IMR-90 (cell line): ENCODE measurements around the gene FA2H. TPM values are rescaled to one million over a fixed set of nuclear protein-coding genes. Genes with fewer than 3 reads are reported as not detected.

Experiments used
- ATAC-seq: fragments of 200-7000 bp; cut with Tn5 transposase; 2 replicates; pipeline ENCODE4 v1.9.1; 2020; ENCODE audit warnings: low read depth, mild to moderate bottlenecking, moderate library complexity
- BruUV-seq: library from RNA; stranded (reverse); fragments of 400-500 nt; replicated peaks from 2 replicates; lab custom pipeline; 2021; lab: Mats Ljungman, UMichigan
- CTCF ChIA-PET: fragments of 300-600 bp; formaldehyde crosslinking; extraction: SDS; loops from one replicate; lab custom pipeline; 2021; ENCODE audit warnings: antibody characterized with exemption; lab: Yijun Ruan, JAX
- POLR2A ChIA-PET: fragments of 300-600 bp; sonication (Branson Sonifier 250); formaldehyde crosslinking; loops from one replicate; lab custom pipeline; 2022; ENCODE audit warnings: antibody characterized with exemption; ENCODE audit not compliant: unreplicated experiment; lab: Charles Lee
- DNase-seq: peaks from one replicate; pipeline ENCODE4 v3.0.0; 2013
- H2AFZ ChIP-seq: replicated peaks from 2 replicates; pipeline ENCODE3; 2013; ENCODE audit warnings: low read length, mild to moderate bottlenecking; ENCODE audit not compliant: poor library complexity
- H2AK5ac ChIP-seq: 2 replicates; pipeline ENCODE4 v1.6.1; 2013; ENCODE audit warnings: low read depth, low read length, inconsistent platforms
- H2AK9ac ChIP-seq: replicated peaks from 2 replicates; pipeline ENCODE3; 2013; ENCODE audit warnings: mild to moderate bottlenecking, low read depth, low read length, moderate library complexity; ENCODE audit not compliant: poor library complexity
- H2BK120ac ChIP-seq: 2 replicates; pipeline ENCODE4 v1.6.1; 2013; ENCODE audit warnings: low read depth, low read length, inconsistent platforms
- H2BK15ac ChIP-seq: 3 replicates; pipeline ENCODE4 v1.6.1; 2013; ENCODE audit warnings: low read depth, low read length, inconsistent platforms
- H2BK20ac ChIP-seq: 2 replicates; pipeline ENCODE4 v1.6.1; 2013; ENCODE audit warnings: low read depth, mild to moderate bottlenecking, inconsistent platforms, low read length, moderate library complexity
- H2BK5ac ChIP-seq: 2 replicates; pipeline ENCODE4 v1.6.1; 2013; ENCODE audit warnings: mild to moderate bottlenecking, low read depth, low read length, inconsistent platforms; ENCODE audit not compliant: poor library complexity, severe bottlenecking
- H3K14ac ChIP-seq: replicated peaks from 2 replicates; pipeline ENCODE4 v1.6.1; 2013; ENCODE audit warnings: low read depth, low read length, inconsistent platforms
- H3K18ac ChIP-seq: 2 replicates; pipeline ENCODE4 v1.6.1; 2013; ENCODE audit warnings: low read depth, low read length, control low read depth
- H3K23ac ChIP-seq: 2 replicates; pipeline ENCODE4 v1.6.1; 2013; ENCODE audit warnings: low read depth, low read length, inconsistent platforms
- H3K27ac ChIP-seq: 2 replicates; pipeline ENCODE4 v1.5.1; 2013; ENCODE audit warnings: mild to moderate bottlenecking, control low read depth, low read length; ENCODE audit not compliant: insufficient read depth
- H3K27me3 ChIP-seq: 2 replicates; pipeline ENCODE4 v1.6.1; 2013; ENCODE audit warnings: low read length; ENCODE audit not compliant: control insufficient read depth, insufficient read depth
- H3K36me3 ChIP-seq: 2 replicates; pipeline ENCODE4 v1.6.1; 2013; ENCODE audit warnings: low read length, mixed read lengths; ENCODE audit not compliant: control insufficient read depth, insufficient read depth
- H3K4ac ChIP-seq: 2 replicates; pipeline ENCODE4 v1.6.1; 2013; ENCODE audit warnings: low read depth, low read length, inconsistent platforms
- H3K4me1 ChIP-seq: 2 replicates; pipeline ENCODE4 v1.6.1; 2013; ENCODE audit warnings: low read length, mixed read lengths; ENCODE audit not compliant: control insufficient read depth, insufficient read depth
- H3K4me2 ChIP-seq: 2 replicates; pipeline ENCODE4 v1.6.1; 2013; ENCODE audit warnings: low read depth, mild to moderate bottlenecking, control low read depth, low read length, moderate library complexity
- H3K4me3 ChIP-seq: 2 replicates; pipeline ENCODE4 v1.5.1; 2013; ENCODE audit warnings: low read depth, mild to moderate bottlenecking, control low read depth, low read length, moderate library complexity; ENCODE audit not compliant: insufficient read depth
- H3K56ac ChIP-seq: 2 replicates; pipeline ENCODE4 v1.6.1; 2013; ENCODE audit warnings: low read length, inconsistent platforms; ENCODE audit not compliant: insufficient read depth; ENCODE audit errors: extremely low read depth
- H3K79me1 ChIP-seq, 2 experiments: 2 replicates each; pipeline ENCODE4 v1.6.1; 2013; ENCODE audit warnings: low read length in 2 of 2, inconsistent platforms in 1 of 2, low read depth in 1 of 2
- H3K9ac ChIP-seq: 2 replicates; pipeline ENCODE4 v1.6.1; 2013; ENCODE audit warnings: low read depth, low read length, control low read depth
- H3K9me1 ChIP-seq: 2 replicates; pipeline ENCODE4 v1.6.1; 2013; ENCODE audit warnings: low read length, inconsistent platforms; ENCODE audit not compliant: insufficient read depth
- H3K9me3 ChIP-seq: 2 replicates; pipeline ENCODE4 v1.6.1; 2013; ENCODE audit warnings: low read length; ENCODE audit not compliant: control insufficient read depth, insufficient read depth
- H4K20me1 ChIP-seq: 2 replicates; pipeline ENCODE4 v1.6.1; 2013; ENCODE audit warnings: low read length, inconsistent platforms; ENCODE audit not compliant: insufficient read depth
- H4K5ac ChIP-seq: 2 replicates; pipeline ENCODE4 v1.6.1; 2013; ENCODE audit warnings: mild to moderate bottlenecking, low read depth, low read length, control low read depth
- H4K8ac ChIP-seq, 2 experiments: 2 replicates each; pipeline ENCODE4 v1.6.1; 2013; ENCODE audit warnings: low read depth in 2 of 2, low read length in 2 of 2, control low read depth in 1 of 2, inconsistent platforms in 1 of 2
- H4K91ac ChIP-seq: 2 replicates; pipeline ENCODE4 v1.6.1; 2013; ENCODE audit warnings: low read depth, low read length, inconsistent platforms; ENCODE audit not compliant: insufficient read depth
- BHLHE40 ChIP-seq: fragments of 150-350 bp; IDR thresholded peaks from 2 replicates; pipeline ENCODE4 v1.6.1; 2016; ENCODE audit warnings: mild to moderate bottlenecking, low read depth, low read length
- MAZ ChIP-seq: IDR thresholded peaks from 2 replicates; pipeline ENCODE4 v1.6.1; 2012; ENCODE audit warnings: low read depth, mild to moderate bottlenecking, low read length, improper control_type of control experiment, moderate library complexity, borderline replicate concordance
- MXI1 ChIP-seq: IDR thresholded peaks from 2 replicates; pipeline ENCODE4 v1.6.1; 2012; ENCODE audit warnings: low read depth, mild to moderate bottlenecking, low read length, moderate library complexity, borderline replicate concordance
- NFE2L2 ChIP-seq: fragments of 150-350 bp; IDR thresholded peaks from 2 replicates; pipeline ENCODE4 v1.6.1; 2016; ENCODE audit warnings: low read depth, mild to moderate bottlenecking, low read length
- RFX5 ChIP-seq: IDR thresholded peaks from 2 replicates; pipeline ENCODE4 v1.8.0; 2012; ENCODE audit warnings: low read depth, mild to moderate bottlenecking, low read length, moderate library complexity
- SMC3 ChIP-seq: fragments of 150-350 bp; IDR thresholded peaks from 2 replicates; pipeline ENCODE4 v1.6.1; 2016; ENCODE audit warnings: low read depth, mild to moderate bottlenecking, antibody characterized with exemption, low read length, moderate library complexity
- WGBS, 2 experiments: methylation state at CpG; one replicate each; pipeline versions ENCODE4 v1.1.5 to v1.1.7; 2013; ENCODE audit warnings: missing lambda C conversion rate in 2 of 2; ENCODE audit not compliant: insufficient read length in 1 of 2; ENCODE audit errors: extremely low coverage in 2 of 2; 5-methylcytosine and 5-hydroxymethylcytosine counted together
- dilution Hi-C: fragments of 300-500 bp; cut with HindIII; formaldehyde crosslinking; loops from one replicate; pipeline ENCODE4 v1.14.3; 2018; ENCODE audit warnings: low sequenced_read_pairs; ENCODE audit not compliant: unreplicated experiment
- in situ Hi-C: fragments of 300-500 bp; cut with MboI; formaldehyde crosslinking; loops from 3 replicates; pipeline ENCODE4 v1.14.3; 2019; ENCODE audit warnings: low sequenced_read_pairs, inconsistent platforms, mixed read lengths
- intact Hi-C: fragments of 100-400 bp; cut with micrococcal nuclease; formaldehyde crosslinking; loops from 2 replicates; pipeline ENCODE4 v1.10.0; 2022
- polyA plus RNA-seq, 3 experiments: library from polyadenylated mRNA; depleted of rRNA; stranded (reverse); fragments of >200 nt; gene quantifications; 2 replicates each; pipeline ENCODE4 v1.2.3, GENCODE V29; 2012; ENCODE audit warnings: low replicate concordance in 1 of 3
- total RNA-seq: library from RNA; depleted of rRNA; stranded (reverse); fragments of >200 nt; gene quantifications from 2 replicates; pipeline ENCODE4 v1.2.3, GENCODE V29; 2012
- TF ChIP-seq, protein P1 (sequence below): fragments of 150-350 bp; IDR thresholded peaks from 2 replicates; pipeline ENCODE4 v1.6.1; 2017; ENCODE audit warnings: mild to moderate bottlenecking, antibody characterized with exemption, low read length, low read depth

The FA2H gene
- total and polyA plus RNA-seq, 2 of the 4 experiments (the other 2 are of a cell fraction): not detected

DNA sequence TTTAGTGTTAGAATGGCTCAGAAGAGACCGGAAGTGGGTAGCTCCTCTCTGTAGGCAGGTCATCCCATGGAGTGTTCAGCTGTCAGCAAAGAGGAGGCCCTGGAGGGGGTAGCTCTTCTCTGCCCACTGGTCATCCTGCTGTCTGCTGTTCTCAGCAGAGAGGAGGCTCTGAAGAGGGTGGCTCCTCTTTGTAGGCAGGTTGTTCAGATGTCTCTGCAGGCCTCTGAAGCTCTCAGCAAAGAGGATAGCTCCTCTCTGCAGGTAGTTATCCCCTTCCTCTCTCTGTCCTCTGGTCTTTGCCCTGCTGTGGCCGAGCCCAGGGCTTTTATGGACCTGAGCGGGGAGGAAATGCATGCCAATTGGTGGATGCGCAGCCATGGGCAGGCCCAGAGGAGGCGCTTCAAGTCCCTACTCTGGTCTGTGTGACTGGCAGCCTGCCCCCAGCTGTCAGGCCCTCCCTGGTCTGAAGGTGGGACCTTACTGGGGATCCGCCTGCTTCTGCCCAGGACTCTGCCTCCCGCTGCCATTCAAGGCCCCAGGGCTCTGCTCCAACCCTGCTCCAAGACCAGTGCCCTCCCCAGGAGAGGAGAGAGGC is 32.5 kb upstream of the FA2H start:
- Histone ChIP-seq H3K4me3 (no peak overlapping the region), H3K18ac (no peak overlapping the region), H2AFZ (no peak overlapping the region), H3K4ac (no peak overlapping the region), H3K9ac (no peak overlapping the region), H3K9me3 (no peaks in the 10 kb centered on the region), H3K4me2 (no peak overlapping the region), H3K36me3 (no peaks in the 10 kb centered on the region), H3K27me3 (peaks cover 2% of the 10 kb centered on the region), H4K8ac (no peak overlapping the region), H4K91ac (no peak overlapping the region), H3K23ac (no peak overlapping the region), H2AK5ac (no peak overlapping the region), H2BK5ac (no peak overlapping the region), H2AK9ac (no peak overlapping the region), H3K14ac (no peak overlapping the region), H2BK20ac (no peak overlapping the region), H4K20me1 (no peaks in the 10 kb centered on the region), H3K79me1 (no peaks in the 10 kb centered on the region), H2BK15ac (no peak overlapping the region), H3K56ac (no peak overlapping the region), H4K5ac (no peak overlapping the region), H3K4me1 (no peaks in the 10 kb centered on the region), H3K27ac (no peak overlapping the region), H3K9me1 (no peaks in the 10 kb centered on the region), H2BK120ac (no peak overlapping the region)
- DNase-seq (no peak), ATAC-seq (no peak)
- POLR2A ChIA-PET: no interaction called here
- CTCF ChIA-PET: no interaction called here
- 92% methylated on average over 2 of the region's 7 CpGs; no CpG with 5 or more reads in 1 of the 2 experiments for WGBS, 2 experiments
- dilution Hi-C loops (no loop called here), in situ Hi-C loops (loop anchor here (5.0 kb wide), 1 partner anchor 95 kb away; no protein-coding TSS in a partner anchor), intact Hi-C loops (no loop called here)
- TF ChIP-seq, protein P1, sequence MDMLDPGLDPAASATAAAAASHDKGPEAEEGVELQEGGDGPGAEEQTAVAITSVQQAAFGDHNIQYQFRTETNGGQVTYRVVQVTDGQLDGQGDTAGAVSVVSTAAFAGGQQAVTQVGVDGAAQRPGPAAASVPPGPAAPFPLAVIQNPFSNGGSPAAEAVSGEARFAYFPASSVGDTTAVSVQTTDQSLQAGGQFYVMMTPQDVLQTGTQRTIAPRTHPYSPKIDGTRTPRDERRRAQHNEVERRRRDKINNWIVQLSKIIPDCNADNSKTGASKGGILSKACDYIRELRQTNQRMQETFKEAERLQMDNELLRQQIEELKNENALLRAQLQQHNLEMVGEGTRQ: no peak
- no peak for TF ChIP-seq MXI1
- TF ChIP-seq SMC3: no peak
- TF ChIP-seq MAZ: no peak
- TF ChIP-seq RFX5: no peak
- TF ChIP-seq NFE2L2: no peak
- no peak for TF ChIP-seq BHLHE40
- no TSS peak for BruUV-seq
